Inflammatory macrophage treated with lipopolysaccharide for 1 hour (primary cell): Measurements from ENCODE around the gene LSM4.

Source experiments
- DNase-seq, 2 donors: peaks; one replicate each; pipeline ENCODE4 v3.0.0-alpha.2; 2020 to 2022

The LSM4 gene

GRCh38 chr19:18271433-18271841 lies 51.4 kb downstream of the LSM4 start:
- no peak for DNase-seq

- no peak for DNase-seq
Observed at GRCh38 chr19:18270326-18270725, 52.5 kb downstream of the LSM4 start.

GRCh38 chr19:18269070-18269723 lies 53.7 kb downstream of the LSM4 start:
- DNase-seq: no peak

- DNase-seq: no peak
Observed at GRCh38 chr19:18266771-18267686, 55.8 kb downstream of the LSM4 start.

GRCh38 chr19:18265582-18265981 lies 57.3 kb downstream of the LSM4 start:
- DNase-seq: no peak

GRCh38 chr19:18264971-18265540 lies 57.8 kb downstream of the LSM4 start:
- DNase-seq: no peak

- DNase-seq: no peak
Observed at GRCh38 chr19:18264137-18264854, 58.6 kb downstream of the LSM4 start.

GRCh38 chr19:18263324-18264136 lies 59.3 kb downstream of the LSM4 start:
- no peak for DNase-seq

- no peak for DNase-seq
Observed at GRCh38 chr19:18262917-18263316, 60.0 kb downstream of the LSM4 start.

GRCh38 chr19:18262144-18262543 lies 60.7 kb downstream of the LSM4 start:
- DNase-seq: no peak

- DNase-seq: peak in 1 of 2 donors; percentile 30
Observed at GRCh38 chr19:18261474-18261873, 61.4 kb downstream of the LSM4 start.

- peak; percentile 21 to 38 for DNase-seq
Observed at GRCh38 chr19:18259893-18260292, 63.0 kb downstream of the LSM4 start.

GRCh38 chr19:18257503-18258470 lies 65.1 kb downstream of the LSM4 start:
- DNase-seq: no peak
